ENCODE data around the gene ZNF225. TPM values are rescaled to one million over a fixed set of nuclear protein-coding genes. Genes with fewer than 3 reads are reported as not detected.

Gene ZNF225
- 6.1 and 9.3 TPM in 2 replicates for total RNA-seq

DNA sequence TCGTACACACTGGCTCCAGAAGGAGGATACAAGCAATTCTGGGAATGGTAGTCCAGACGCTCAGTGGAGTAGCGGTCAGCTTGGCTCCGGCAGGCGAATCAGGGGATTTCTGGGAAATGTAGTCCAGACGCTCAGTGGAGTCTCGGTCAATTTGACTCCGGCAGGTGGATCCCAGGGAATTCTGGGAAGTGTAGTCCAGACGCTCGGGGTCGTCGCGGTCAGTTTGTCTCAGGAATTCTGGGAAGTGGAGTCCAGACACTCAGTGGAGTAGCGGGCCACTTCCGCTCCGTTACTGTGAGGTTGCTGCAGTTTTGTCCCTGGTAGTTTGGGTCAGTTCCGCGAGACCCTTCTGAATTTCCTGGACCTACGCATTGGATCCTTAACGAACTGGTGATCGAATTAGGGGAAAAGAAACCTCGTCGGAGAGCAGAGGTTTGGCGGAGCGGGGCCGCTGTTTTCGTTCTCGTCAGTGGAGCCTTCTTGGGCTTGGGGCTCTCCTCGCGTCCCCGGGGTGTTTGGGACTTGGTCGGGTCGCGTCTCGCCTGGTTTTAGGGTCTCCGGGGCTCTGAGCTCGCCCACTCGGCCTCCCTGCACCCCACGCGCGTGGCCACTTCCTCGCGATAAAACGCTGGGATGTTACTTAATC, at the start of gene ZNF225:
ZNF225 (plus strand) TSS at position 262 of the 646 bp plus-strand sequence. CDS start 2,429 bp downstream, outside the sequence.

GRCh38 chr19:44071824-44072542, 41.2 kb upstream of the ZNF225 start, which contains the start of gene ZNF284:
ZNF284 (plus strand) TSS chr19:44072159; CDS start chr19:44076390, 4,231 bp downstream.

GRCh38 chr19:44093931-44094765, 19.1 kb upstream of the ZNF225 start, which contains the start of gene ZNF224:
ZNF224 (plus strand) TSS chr19:44094361; CDS start chr19:44097874, 3,513 bp downstream.

GRCh38 chr19:44141191-44142058, 28.2 kb downstream of the ZNF225 start, which contains the start of gene ZNF234:
ZNF234 (plus strand) TSS chr19:44141554; CDS start chr19:44144633, 3,079 bp downstream.

DNA sequence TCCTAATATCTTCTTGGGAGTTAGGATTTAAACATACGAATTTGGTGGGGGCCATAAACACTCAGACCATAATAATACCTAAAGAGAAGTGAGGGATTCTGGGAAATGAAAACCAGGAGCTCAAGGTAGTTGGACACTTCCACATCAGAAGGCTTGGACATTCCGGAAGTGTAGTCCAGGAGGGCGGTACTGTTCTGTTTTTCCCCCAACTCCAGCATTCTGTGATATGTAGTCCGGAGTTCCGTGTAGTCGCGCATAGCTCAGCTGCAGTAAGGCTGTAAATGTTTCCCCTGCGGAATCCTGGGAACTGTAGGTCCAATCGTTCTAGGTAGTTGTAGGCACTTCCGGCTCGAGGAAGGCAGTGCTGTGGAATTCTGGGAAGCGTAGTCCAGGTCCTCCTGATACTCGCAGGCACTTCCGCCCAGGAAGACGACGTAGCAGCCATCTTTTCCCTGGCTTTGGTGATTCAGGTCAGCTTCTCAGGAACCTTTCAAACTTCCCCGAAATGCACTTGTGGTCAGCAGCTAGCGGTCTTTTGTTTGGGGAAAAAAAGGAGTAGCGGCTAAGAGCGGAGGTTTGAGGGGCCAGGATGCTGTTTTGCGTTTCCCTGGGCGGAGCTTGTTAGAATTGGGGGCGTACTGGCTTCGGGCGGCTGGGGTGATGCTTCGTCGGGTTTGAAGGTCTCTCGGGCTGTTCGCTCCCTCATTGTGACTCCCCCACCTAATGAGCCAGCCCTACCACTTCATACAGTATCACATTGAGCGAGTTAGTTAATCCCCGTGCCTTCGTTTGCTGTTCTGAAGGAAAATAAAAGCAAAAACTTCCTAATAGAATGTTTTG, 51.7 kb downstream of the ZNF225 start, which contains the start of gene ZNF226:
ZNF226 (plus strand) TSS at position 428 of the 840 bp plus-strand sequence. CDS start 4,981 bp downstream, outside the sequence.

Other genes starting within 250 kb of the ZNF225 start
- 4.5 and 6.1 TPM in 2 replicates for gene ZNF404, start 229.4 kb upstream of the ZNF225 start, total RNA-seq
- 18.8 and 22.7 TPM in 2 replicates for gene ZNF45, start 178.1 kb upstream of the ZNF225 start, total RNA-seq
- gene ZNF221, start 162.2 kb upstream of the ZNF225 start, total RNA-seq, result 12.9 and 20.5 TPM in 2 replicates
- gene ZNF155, start 129.2 kb upstream of the ZNF225 start, total RNA-seq, result 8.6 and 10.9 TPM in 2 replicates
- 3.8 and 4.8 TPM in 2 replicates for gene ZNF230, start 110.4 kb upstream of the ZNF225 start, total RNA-seq
- gene ZNF222, start 88.0 kb upstream of the ZNF225 start, total RNA-seq, result 4.8 and 8.1 TPM in 2 replicates
- gene ZNF223, start 61.4 kb upstream of the ZNF225 start, total RNA-seq, result 6.3 and 9.3 TPM in 2 replicates
- gene ZNF284, start 41.2 kb upstream of the ZNF225 start, total RNA-seq, result 3.3 and 3.8 TPM in 2 replicates
- 27.8 and 30.1 TPM in 2 replicates for gene ZNF224, start 19.0 kb upstream of the ZNF225 start, total RNA-seq
- gene ZNF234, start 28.2 kb downstream of the ZNF225 start, total RNA-seq, result 10.8 and 12.2 TPM in 2 replicates
- gene ZNF226, start 51.7 kb downstream of the ZNF225 start, total RNA-seq, result 17.9 and 21.8 TPM in 2 replicates
- 32.3 and 34.8 TPM in 2 replicates for gene ZNF227, start 99.1 kb downstream of the ZNF225 start, total RNA-seq
- gene ZNF233, start 146.5 kb downstream of the ZNF225 start, total RNA-seq, result 1.9 and 2.6 TPM in 2 replicates
- 4.5 and 6.5 TPM in 2 replicates for gene ZNF235, start 191.6 kb downstream of the ZNF225 start, total RNA-seq
- gene ZNF112, start 243.3 kb downstream of the ZNF225 start, total RNA-seq, result 7.9 and 9.6 TPM in 2 replicates